Smooth muscle cell (in vitro differentiated cells): ENCODE data around the gene TMEM151A. TPM values are rescaled to one million over a fixed set of nuclear protein-coding genes. Genes with fewer than 3 reads are reported as not detected.

Source experiments
- DNase-seq: peaks from one replicate; lab custom pipeline; 2025; ENCODE audit not compliant: unreplicated experiment; lab: John Stamatoyannopoulos, UW
- H2AFZ ChIP-seq: fragments of 200-600 bp; sonication (generic); 2 replicates; pipeline ENCODE4 v1.6.0; 2016; ENCODE audit warnings: antibody characterized with exemption, low read depth, mild to moderate bottlenecking
- H3F3A ChIP-seq: fragments of 200-600 bp; sonication (generic); 2 replicates; pipeline ENCODE4 v1.6.0; 2017; ENCODE audit warnings: antibody characterized with exemption, low read depth
- H3K27ac ChIP-seq: fragments of 200-600 bp; sonication (generic); 2 replicates; pipeline ENCODE4 v1.5.1; 2016; ENCODE audit warnings: low read depth, mild to moderate bottlenecking
- H3K27me3 ChIP-seq: fragments of 200-600 bp; sonication (generic); 2 replicates; pipeline ENCODE4 v1.6.1; 2016; ENCODE audit warnings: low read depth, mild to moderate bottlenecking
- H3K36me3 ChIP-seq: fragments of 200-600 bp; sonication (generic); 2 replicates; pipeline ENCODE4 v1.5.1; 2016; ENCODE audit warnings: low read depth
- H3K4me1 ChIP-seq: fragments of 200-600 bp; sonication (generic); 2 replicates; pipeline ENCODE4 v1.5.1; 2016; ENCODE audit warnings: low read depth
- H3K4me2 ChIP-seq: fragments of 200-600 bp; sonication (generic); 2 replicates; pipeline ENCODE4 v1.6.0; 2016; ENCODE audit warnings: mild to moderate bottlenecking
- H3K4me3 ChIP-seq: fragments of 200-600 bp; sonication (generic); 2 replicates; pipeline ENCODE4 v1.5.1; 2016; ENCODE audit warnings: mild to moderate bottlenecking
- H3K79me2 ChIP-seq: fragments of 200-600 bp; sonication (generic); 2 replicates; pipeline ENCODE4 v1.6.0; 2016; ENCODE audit warnings: low read depth, mild to moderate bottlenecking
- H3K9ac ChIP-seq: fragments of 200-600 bp; sonication (generic); 2 replicates; pipeline ENCODE4 v1.6.0; 2016; ENCODE audit warnings: low read depth
- H3K9me3 ChIP-seq: fragments of 200-600 bp; sonication (generic); replicated peaks from 2 replicates; pipeline ENCODE4 v1.5.1; 2016; ENCODE audit warnings: low read depth
- H4K20me1 ChIP-seq: fragments of 200-600 bp; sonication (generic); 2 replicates; pipeline ENCODE4 v1.6.0; 2016; ENCODE audit warnings: low read depth
- CTCF ChIP-seq: fragments of 200-600 bp; sonication (generic); IDR thresholded peaks from 2 replicates; pipeline ENCODE4 v1.5.1; 2017; ENCODE audit warnings: borderline replicate concordance, mild to moderate bottlenecking, antibody characterized with exemption; ENCODE audit not compliant: insufficient read depth, poor library complexity, severe bottlenecking
- WGBS: methylation state at CpG from one replicate; pipeline ENCODE4 v1.1.7; 2016; ENCODE audit warnings: low lambda C conversion rate; 5-methylcytosine and 5-hydroxymethylcytosine counted together
- polyA plus RNA-seq: library from polyadenylated mRNA; unstranded; fragments of >200 nt; fragmentation: Nextera tagmentation; extraction: Ambion mirVana; gene quantifications from 2 replicates; pipeline ENCODE4 v1.2.1, GENCODE V29; 2016
- total RNA-seq: library from RNA; depleted of rRNA; stranded (reverse); fragments of >200 nt; gene quantifications from 2 replicates; pipeline ENCODE4 v1.2.3, GENCODE V29; 2014

The TMEM151A gene
- total and polyA plus RNA-seq, 2 experiments from 2014 or later = 0.18 to 0.64 TPM

- Histone ChIP-seq H3K9ac (no peak overlapping the region), H3K9me3 (no peaks in the 10 kb centered on the region), H3K27me3 (no peaks in the 10 kb centered on the region), H3K4me2 (peak overlapping the region; percentile 88), H3F3A (peaks cover 40% of the 10 kb centered on the region), H2AFZ (no peak overlapping the region), H3K4me3 (peak overlapping the region; percentile 47), H3K4me1 (peaks cover 43% of the 10 kb centered on the region), H4K20me1 (peaks cover 4% of the 10 kb centered on the region), H3K79me2 (peaks cover 28% of the 10 kb centered on the region), H3K27ac (peak overlapping the region; percentile 97), H3K36me3 (no peaks in the 10 kb centered on the region)
- no peak for DNase-seq
- 92% methylated on average over 10 of the region's 14 CpGs for WGBS
- TF ChIP-seq CTCF = no peak
Observed at GRCh38 chr11:66315498-66315885, 23.8 kb downstream of the TMEM151A start.

- Histone ChIP-seq H3K9ac (peak overlapping the region; percentile 51), H3K4me1 (peaks cover 43% of the 10 kb centered on the region), H3K4me2 (peak overlapping the region; percentile 88), H3K9me3 (no peaks in the 10 kb centered on the region), H2AFZ (no peak overlapping the region), H3K27ac (peak overlapping the region; percentile 97), H3K27me3 (no peaks in the 10 kb centered on the region), H3K4me3 (peak overlapping the region; percentile 47), H3K36me3 (no peaks in the 10 kb centered on the region), H4K20me1 (peaks cover 4% of the 10 kb centered on the region), H3F3A (peaks cover 36% of the 10 kb centered on the region), H3K79me2 (peaks cover 28% of the 10 kb centered on the region)
- 80% methylated on average over 52 of the region's 52 CpGs for WGBS
- TF ChIP-seq CTCF = no peak
- DNase-seq = no peak
Observed at GRCh38 chr11:66315921-66316811, 24.5 kb downstream of the TMEM151A start.

- Histone ChIP-seq H3K9me3 (no peaks in the 10 kb centered on the region), H3K79me2 (peaks cover 28% of the 10 kb centered on the region), H4K20me1 (peaks cover 4% of the 10 kb centered on the region), H3K4me3 (peak within 1 kb of the TSS; percentile 47), H3F3A (peaks cover 32% of the 10 kb centered on the region), H3K4me1 (peaks cover 43% of the 10 kb centered on the region), H2AFZ (no peak within 1 kb of the TSS), H3K27ac (peak within 1 kb of the TSS; percentile 97), H3K36me3 (no peaks in the 10 kb centered on the region), H3K4me2 (peak within 1 kb of the TSS; percentile 88), H3K27me3 (no peaks in the 10 kb centered on the region), H3K9ac (peak within 1 kb of the TSS; percentile 51)
- no peak for TF ChIP-seq CTCF
- DNase-seq = peak; percentile 72
- WGBS = 20% methylated on average over 25 of the region's 29 CpGs
Observed at GRCh38 chr11:66316849-66317251, 25.2 kb downstream of the TMEM151A start, which contains the start of gene CD248. TSS of gene CD248 (minus strand) at chr11:66317044. CDS start at chr11:66317027, 17 bp downstream.
